Caki2 (cell line): ENCODE results near the gene JPH3. TPM values are rescaled to one million over a fixed set of nuclear protein-coding genes. Genes with fewer than 3 reads are reported as not detected.

Experiments
- DNase-seq: peaks from one replicate; pipeline ENCODE4 v3.0.0-alpha.2; 2015; ENCODE audit warnings: low read depth
- in situ Hi-C: cut with HindIII; loops from 2 replicates; pipeline ENCODE4 v1.10.0; 2016; ENCODE audit warnings: low sequenced_read_pairs, low pct_unique_long_range_greater_than_20kb, mixed read lengths
- total RNA-seq: library from RNA; depleted of rRNA; stranded (reverse); fragments of >200 nt; shearing (Covaris generic); gene quantifications from 2 replicates; pipeline ENCODE4 v1.2.3, GENCODE V29; 2014; ENCODE audit warnings: low replicate concordance

JPH3 gene
- total RNA-seq, 1 experiment from 2014 or later = 0.03 TPM

GRCh38 chr16:87616556-87616955, 14.2 kb downstream of the JPH3 start:
- DNase-seq = no peak
- in situ Hi-C loops = no loop called here

- in situ Hi-C loops = no loop called here
- no peak for DNase-seq
Measured at GRCh38 chr16:87618216-87618615, 15.9 kb downstream of the JPH3 start.

GRCh38 chr16:87619360-87620200, 17.3 kb downstream of the JPH3 start:
- in situ Hi-C loops = no loop called here
- no peak for DNase-seq

GRCh38 chr16:87620201-87620495, 17.8 kb downstream of the JPH3 start:
- in situ Hi-C loops = no loop called here

GRCh38 chr16:87621550-87621829, 19.2 kb downstream of the JPH3 start:
- no peak for DNase-seq
- in situ Hi-C loops = no loop called here

More at GRCh38 chr16:87620201-87620495, 17.8 kb downstream of the JPH3 start:
- DNase-seq = no peak

- in situ Hi-C loops = no loop called here
- DNase-seq = no peak
Measured at GRCh38 chr16:87621976-87622713, 19.8 kb downstream of the JPH3 start.

- in situ Hi-C loops = no loop called here
- DNase-seq = no peak
Measured at GRCh38 chr16:87622756-87623319, 20.5 kb downstream of the JPH3 start.

- in situ Hi-C loops = no loop called here
- no peak for DNase-seq
Measured at GRCh38 chr16:87625241-87625797, 23.0 kb downstream of the JPH3 start.

- DNase-seq = no peak
- in situ Hi-C loops = no loop called here
Measured at GRCh38 chr16:87626401-87626800, 24.1 kb downstream of the JPH3 start.

GRCh38 chr16:87626905-87627304, 24.6 kb downstream of the JPH3 start:
- DNase-seq = no peak
- in situ Hi-C loops = no loop called here

GRCh38 chr16:87627542-87628245, 25.4 kb downstream of the JPH3 start:
- in situ Hi-C loops = no loop called here
- no peak for DNase-seq

GRCh38 chr16:87628246-87628923, 26.1 kb downstream of the JPH3 start:
- in situ Hi-C loops = no loop called here

GRCh38 chr16:87628940-87629339, 26.6 kb downstream of the JPH3 start:
- peak; percentile 58 for DNase-seq
- in situ Hi-C loops = no loop called here

More at GRCh38 chr16:87628246-87628923, 26.1 kb downstream of the JPH3 start:
- DNase-seq = no peak

- no peak for DNase-seq
- in situ Hi-C loops = no loop called here
Measured at GRCh38 chr16:87631067-87631466, 28.8 kb downstream of the JPH3 start.

- in situ Hi-C loops = no loop called here
- no peak for DNase-seq
Measured at GRCh38 chr16:87634411-87634810, 32.1 kb downstream of the JPH3 start.

GRCh38 chr16:87635541-87636049, 33.3 kb downstream of the JPH3 start:
- in situ Hi-C loops = no loop called here
- DNase-seq = peak; percentile 72

GRCh38 chr16:87636050-87636684, 33.9 kb downstream of the JPH3 start:
- DNase-seq = peak; percentile 82
- in situ Hi-C loops = no loop called here

- in situ Hi-C loops = no loop called here
- DNase-seq = no peak
Measured at GRCh38 chr16:87636741-87637140, 34.4 kb downstream of the JPH3 start.
